ENCODE results near the gene ST8SIA1.

ST8SIA1 gene

GRCh38 chr12:22333713-22334409 lies 646 bp downstream of the ST8SIA1 start:
- peak in 31 of 42 donors; percentile 9 to 56 (median 33) for DNase-seq
- intact Hi-C loops (cut with DNase I): no loop called here

- intact Hi-C loops (cut with DNase I): no loop called here
- DNase-seq: no peak
These were observed 1.3 kb downstream of the ST8SIA1 start for GRCh38 chr12:22333186-22333712.

- DNase-seq: no peak
- intact Hi-C loops (cut with DNase I): no loop called here
These were observed 2.3 kb downstream of the ST8SIA1 start for GRCh38 chr12:22332202-22332601.

GRCh38 chr12:22329621-22330020 lies 4.9 kb downstream of the ST8SIA1 start:
- DNase-seq: no peak
- intact Hi-C loops (cut with DNase I): no loop called here

- no peak for DNase-seq
- intact Hi-C loops (cut with DNase I): no loop called here
These were observed 9.3 kb downstream of the ST8SIA1 start for GRCh38 chr12:22325218-22325617.

GRCh38 chr12:22322091-22322490 lies 12.4 kb downstream of the ST8SIA1 start:
- no peak for DNase-seq
- intact Hi-C loops (cut with DNase I): no loop called here

- peak in 5 of 42 donors; percentile 16 to 68 (median 29) for DNase-seq
- intact Hi-C loops (cut with DNase I): no loop called here
These were observed 12.9 kb downstream of the ST8SIA1 start for GRCh38 chr12:22321638-22322037.

- intact Hi-C loops (cut with DNase I): no loop called here
- DNase-seq: no peak
These were observed 13.4 kb downstream of the ST8SIA1 start for GRCh38 chr12:22321018-22321605.

- intact Hi-C loops (cut with DNase I): no loop called here
These were observed 16.3 kb downstream of the ST8SIA1 start for GRCh38 chr12:22318108-22318737.

GRCh38 chr12:22313963-22314330 lies 20.6 kb downstream of the ST8SIA1 start:
- no peak for DNase-seq
- intact Hi-C loops (cut with DNase I): no loop called here

More at GRCh38 chr12:22318108-22318737, 16.3 kb downstream of the ST8SIA1 start:
- peak in 5 of 42 donors; percentile 25 to 60 (median 31) for DNase-seq

GRCh38 chr12:22313286-22313962 lies 21.1 kb downstream of the ST8SIA1 start:
- intact Hi-C loops (cut with DNase I): no loop called here
- DNase-seq: no peak

- intact Hi-C loops (cut with DNase I): no loop called here
- peak in 40 of 42 donors; percentile 19 to 85 (median 62) for DNase-seq
These were observed 22.2 kb downstream of the ST8SIA1 start for GRCh38 chr12:22312336-22312735.

GRCh38 chr12:22310709-22311108 lies 23.8 kb downstream of the ST8SIA1 start:
- no peak for DNase-seq
- intact Hi-C loops (cut with DNase I): no loop called here

GRCh38 chr12:22310275-22310674 lies 24.2 kb downstream of the ST8SIA1 start:
- no peak for DNase-seq
- intact Hi-C loops (cut with DNase I): no loop called here

- no peak for DNase-seq
- intact Hi-C loops (cut with DNase I): no loop called here
These were observed 26.7 kb downstream of the ST8SIA1 start for GRCh38 chr12:22307811-22308210.

- DNase-seq: no peak
- intact Hi-C loops (cut with DNase I): no loop called here
These were observed 28.2 kb downstream of the ST8SIA1 start for GRCh38 chr12:22306311-22306710.

GRCh38 chr12:22304341-22304740 lies 30.2 kb downstream of the ST8SIA1 start:
- DNase-seq: no peak
- intact Hi-C loops (cut with DNase I): no loop called here

GRCh38 chr12:22299294-22299912 lies 35.1 kb downstream of the ST8SIA1 start:
- intact Hi-C loops (cut with DNase I): no loop called here
- no peak for DNase-seq

- intact Hi-C loops (cut with DNase I): no loop called here
- DNase-seq: no peak
These were observed 45.3 kb downstream of the ST8SIA1 start for GRCh38 chr12:22289250-22289649.
